H1 (cell line): ENCODE measurements around the gene ZNF385B. TPM values are rescaled to one million over a fixed set of nuclear protein-coding genes. Genes with fewer than 3 reads are reported as not detected.

Source experiments
- CTCF ChIA-PET: fragments of 300-600 bp; sonication (Branson Sonifier 250); formaldehyde crosslinking; loops from one replicate; lab custom pipeline; 2021; ENCODE audit not compliant: partially characterized antibody; lab: Charles Lee
- POLR2A ChIA-PET: fragments of 300-600 bp; sonication (Branson Sonifier 250); formaldehyde crosslinking; loops from one replicate; lab custom pipeline; 2021; ENCODE audit warnings: inconsistent platforms; ENCODE audit not compliant: partially characterized antibody; lab: Charles Lee
- DNase-seq, 2 experiments: peaks; one replicate each; pipeline versions ENCODE4 v3.0.0 to v3.0.0-alpha.2; 2010 to 2022; ENCODE audit warnings: low spot score in 2 of 2, low read depth in 1 of 2, mixed read lengths in 1 of 2
- FAIRE-seq: peaks from 2 replicates; lab custom pipeline; 2011; peaks lifted over from hg19 to GRCh38; lab: Jason Lieb, UNC
- H2AFZ ChIP-seq: 2 replicates; pipeline ENCODE4 v1.8.1; 2012; ENCODE audit warnings: low read length, inconsistent platforms
- H2AK5ac ChIP-seq: 2 replicates; pipeline ENCODE4 v1.6.1; 2013; ENCODE audit warnings: low read depth, low read length
- H2BK120ac ChIP-seq: replicated peaks from 2 replicates; pipeline ENCODE3; 2013; ENCODE audit warnings: low read depth, low read length, inconsistent platforms
- H2BK12ac ChIP-seq: 2 replicates; pipeline ENCODE4 v1.6.1; 2013; ENCODE audit warnings: low read depth, low read length
- H2BK15ac ChIP-seq: 2 replicates; pipeline ENCODE4 v1.6.1; 2013; ENCODE audit warnings: low read length
- H2BK20ac ChIP-seq: 2 replicates; pipeline ENCODE4 v1.6.1; 2013; ENCODE audit warnings: low read length
- H2BK5ac ChIP-seq: 2 replicates; pipeline ENCODE4 v1.6.1; 2013; ENCODE audit warnings: low read depth, low read length
- H3K14ac ChIP-seq: 2 replicates; pipeline ENCODE4 v1.6.1; 2013; ENCODE audit warnings: inconsistent platforms; ENCODE audit not compliant: insufficient read length
- H3K18ac ChIP-seq: 2 replicates; pipeline ENCODE4 v1.6.1; 2013; ENCODE audit warnings: low read length; ENCODE audit errors: extremely low read depth
- H3K23ac ChIP-seq: 2 replicates; pipeline ENCODE4 v1.6.1; 2013; ENCODE audit warnings: inconsistent platforms; ENCODE audit not compliant: insufficient read length
- H3K23me2 ChIP-seq: 2 replicates; pipeline ENCODE4 v1.6.1; 2013; ENCODE audit warnings: low read depth, low read length
- H3K27ac ChIP-seq: 2 replicates; pipeline ENCODE4 v1.6.1; 2011; ENCODE audit warnings: low read depth, low read length, inconsistent platforms
- H3K27me3 ChIP-seq, 4 experiments: replicated peaks in 1 of 4; 1 replicate in 1 of 4; 2 replicates in 3 of 4; pipeline versions ENCODE4 v1.6.1 to v1.8.1; 2011 to 2013; ENCODE audit warnings: low read length in 3 of 4, mild to moderate bottlenecking in 3 of 4, inconsistent platforms in 2 of 4, mixed read lengths in 2 of 4, moderate library complexity in 1 of 4; ENCODE audit not compliant: control insufficient read depth in 3 of 4, insufficient read depth in 3 of 4; ENCODE audit errors: extremely low read depth in 1 of 4
- H3K36me3 ChIP-seq, 4 experiments: 2 replicates each; pipeline versions ENCODE4 v1.6.1 to v1.8.1; 2011 to 2013; ENCODE audit warnings: mild to moderate bottlenecking in 4 of 4, low read length in 3 of 4, moderate library complexity in 2 of 4, control low read depth in 1 of 4, inconsistent platforms in 1 of 4; ENCODE audit not compliant: insufficient read depth in 4 of 4, control insufficient read depth in 2 of 4
- H3K4ac ChIP-seq: replicated peaks from 2 replicates; pipeline ENCODE3; 2013; ENCODE audit warnings: low read length, low read depth, mixed read lengths, inconsistent platforms; ENCODE audit not compliant: insufficient read length
- H3K4me1 ChIP-seq, 4 experiments: replicated peaks in 1 of 4; 1 replicate in 1 of 4; 2 replicates in 3 of 4; pipeline versions ENCODE4 v1.6.1 to v1.8.1; 2011 to 2013; ENCODE audit warnings: low read length in 3 of 4, inconsistent platforms in 2 of 4, mixed read lengths in 1 of 4; ENCODE audit not compliant: insufficient read depth in 4 of 4, control insufficient read depth in 3 of 4
- H3K4me2 ChIP-seq, 2 experiments: 2 replicates each; pipeline versions ENCODE4 v1.6.1 to v1.8.1; 2011 to 2013; ENCODE audit warnings: low read depth in 2 of 2, low read length in 2 of 2, control low read depth in 1 of 2, inconsistent platforms in 1 of 2, mild to moderate bottlenecking in 1 of 2; ENCODE audit not compliant: insufficient read depth in 1 of 2
- H3K4me3 ChIP-seq, 4 experiments: fragments of 200-600, 300-600 bp in 1 of 4; sonication (generic), shearing (Covaris generic), sonication (Bioruptor Twin) in 1 of 4; 2 replicates each; pipeline versions ENCODE4 v1.5.1 to v1.8.1; 2011 to 2016; ENCODE audit warnings: low read length in 4 of 4, low read depth in 3 of 4, control low read depth in 2 of 4, inconsistent platforms in 2 of 4, mild to moderate bottlenecking in 2 of 4, mixed read lengths in 1 of 4, moderate library complexity in 1 of 4; ENCODE audit not compliant: insufficient read depth in 2 of 4; ENCODE audit errors: extremely low read depth in 1 of 4
- H3K56ac ChIP-seq: replicated peaks from 2 replicates; pipeline ENCODE3; 2013; ENCODE audit warnings: low read depth, mild to moderate bottlenecking, mixed read lengths, low read length, inconsistent platforms; ENCODE audit not compliant: insufficient read length
- H3K79me1 ChIP-seq: 2 replicates; pipeline ENCODE4 v1.6.1; 2013; ENCODE audit warnings: low read depth, low read length, control low read depth
- H3K79me2 ChIP-seq, 2 experiments: 2 replicates each; pipeline versions ENCODE4 v1.6.1 to v1.8.1; 2012 to 2013; ENCODE audit warnings: low read length in 2 of 2, mild to moderate bottlenecking in 2 of 2, inconsistent platforms in 1 of 2; ENCODE audit not compliant: insufficient read depth in 2 of 2, control insufficient read depth in 1 of 2
- H3K9ac ChIP-seq, 4 experiments: replicated peaks in 1 of 4; 1 replicate in 1 of 4; 2 replicates in 3 of 4; pipeline versions ENCODE4 v1.6.1 to v1.8.1; 2011 to 2013; ENCODE audit warnings: low read depth in 3 of 4, low read length in 3 of 4, control low read depth in 2 of 4, mild to moderate bottlenecking in 2 of 4, moderate library complexity in 2 of 4, inconsistent platforms in 1 of 4; ENCODE audit errors: extremely low read depth in 1 of 4
- H3K9me3 ChIP-seq, 2 experiments: 2 replicates each; pipeline versions ENCODE4 v1.6.1 to v1.8.1; 2012 to 2013; ENCODE audit warnings: mild to moderate bottlenecking in 2 of 2, moderate library complexity in 2 of 2, control low read depth in 1 of 2, inconsistent platforms in 1 of 2, low read depth in 1 of 2, low read length in 1 of 2, mixed read lengths in 1 of 2; ENCODE audit not compliant: insufficient read depth in 2 of 2
- H4K20me1 ChIP-seq, 2 experiments: replicated peaks in 1 of 2; 2 replicates each; pipeline versions ENCODE3 to v1.8.1; 2011 to 2013; ENCODE audit warnings: inconsistent platforms in 2 of 2, low read length in 2 of 2, mild to moderate bottlenecking in 1 of 2; ENCODE audit not compliant: insufficient read depth in 2 of 2, control insufficient read depth in 1 of 2
- H4K5ac ChIP-seq: 2 replicates; pipeline ENCODE4 v1.6.1; 2013; ENCODE audit warnings: low read length, low read depth, mixed read lengths, inconsistent platforms; ENCODE audit not compliant: insufficient read length
- H4K8ac ChIP-seq: 2 replicates; pipeline ENCODE4 v1.8.0; 2013; ENCODE audit warnings: mild to moderate bottlenecking, moderate library complexity, low read length, inconsistent platforms; ENCODE audit not compliant: insufficient read depth; ENCODE audit errors: extremely low read depth
- H4K91ac ChIP-seq: replicated peaks from 2 replicates; pipeline ENCODE3; 2013; ENCODE audit warnings: low read length, mixed read lengths, inconsistent platforms; ENCODE audit not compliant: insufficient read length
- CEBPB ChIP-seq: IDR thresholded peaks from 2 replicates; pipeline ENCODE4 v1.6.1; 2012; ENCODE audit warnings: low read depth, low read length
- CTBP2 ChIP-seq: IDR thresholded peaks from 2 replicates; pipeline ENCODE4 v1.7.0; 2011; ENCODE audit warnings: borderline replicate concordance, mild to moderate bottlenecking, moderate library complexity, mixed read lengths, low read length; ENCODE audit not compliant: insufficient read depth, insufficient read length
- POLR2AphosphoS5 ChIP-seq: IDR thresholded peaks from 2 replicates; pipeline ENCODE4 v1.6.1; 2011; ENCODE audit warnings: low read depth, low read length
- RBBP5 ChIP-seq: IDR thresholded peaks from 2 replicates; pipeline ENCODE4 v1.7.1; 2012; ENCODE audit warnings: low read depth, mild to moderate bottlenecking, inconsistent platforms, low read length, moderate library complexity, borderline replicate concordance
- SAP30 ChIP-seq: fragments of 300-600 bp; sonication (generic); IDR thresholded peaks from 2 replicates; pipeline ENCODE4 v1.7.1; 2012; ENCODE audit warnings: low read length, moderate library complexity, mild to moderate bottlenecking, inconsistent platforms; ENCODE audit not compliant: insufficient read depth, insufficient replicate concordance
- TBP ChIP-seq: IDR thresholded peaks from 2 replicates; pipeline ENCODE4 v1.6.1; 2011; ENCODE audit warnings: low read depth, low read length, improper control_type of control experiment
- TCF12 ChIP-seq: IDR thresholded peaks from 2 replicates; pipeline ENCODE4 v1.6.1; 2011; ENCODE audit warnings: low read depth, mild to moderate bottlenecking, low read length
- WGBS, 2 experiments: shearing (Covaris generic) in 1 of 2; methylation state at CpG; one replicate each; pipeline versions ENCODE4 v1.1.6 to v1.1.7; 2013 to 2015; ENCODE audit warnings: low lambda C conversion rate in 2 of 2, mixed read lengths in 2 of 2, inconsistent platforms in 1 of 2, low coverage in 1 of 2, missing lambda C conversion rate in 1 of 2; ENCODE audit not compliant: insufficient replicate concordance in 2 of 2, insufficient coverage in 1 of 2, insufficient read length in 1 of 2; ENCODE audit errors: extremely low coverage in 1 of 2, missing lambda C conversion rate in 1 of 2; 5-methylcytosine and 5-hydroxymethylcytosine counted together
- polyA plus RNA-seq, 7 experiments: library from polyadenylated mRNA; depleted of rRNA in 3 of 7; stranded (reverse) in 5 of 7; unstranded in 2 of 7; fragments of >200 nt in 5 of 7; fragments of 200-250 nt in 2 of 7; gene quantifications; 1 replicate in 5 of 7; 2 replicates in 1 of 7; 4 replicates in 1 of 7; pipeline versions ENCODE4 v1.2.1 to v1.2.3, GENCODE V29; 2011 to 2013; ENCODE audit warnings: missing spikeins in 2 of 7, mixed read lengths in 2 of 7
- total RNA-seq: library from RNA; stranded (reverse); fragmentation: NEBNext Ultra II Directional; extraction: Animal tissue kit (Norgen Biotek cat#: 25700); gene quantifications from 2 replicates; pipeline ENCODE4 v1.2.1, GENCODE V29; 2021

Gene ZNF385B
- total and polyA plus RNA-seq, 2 of the 8 experiments (the other 6 are each of a cell fraction or from before 2014, with no cell fraction given), result 1.1 to 3.7 TPM

DNA sequence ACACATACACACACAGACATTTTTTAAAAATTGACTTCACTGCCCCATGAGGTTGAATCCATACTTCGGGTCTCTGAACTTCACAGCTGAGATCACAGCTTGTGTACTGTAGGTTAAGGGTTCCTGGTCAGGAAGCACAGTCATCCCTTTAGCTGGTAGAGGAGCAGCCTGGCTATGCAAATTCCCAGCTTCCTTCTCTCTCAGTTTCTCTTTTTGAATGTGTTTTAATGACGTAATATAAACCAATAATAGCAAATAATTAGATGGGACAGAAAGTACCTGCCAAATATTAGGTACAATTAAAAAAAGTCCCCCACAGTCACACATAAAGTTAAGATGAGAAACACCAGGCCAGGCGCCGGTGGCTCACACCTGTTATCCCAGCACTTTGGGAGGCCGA is 178.7 kb downstream of the ZNF385B start:
- ChIA-PET POLR2A (no interaction called here), CTCF (no interaction called here)
- Histone ChIP-seq H3K18ac (no peak overlapping the region), H3K4me2 (no peak overlapping the region), H4K20me1 (no peaks in the 10 kb centered on the region), H2BK15ac (no peak overlapping the region), H3K56ac (no peak overlapping the region), H3K27me3 (no peaks in the 10 kb centered on the region), H3K79me1 (no peaks in the 10 kb centered on the region), H3K36me3 (no peaks in the 10 kb centered on the region; a peak in 1 of 8 replicates), H3K4me1 (no peaks in the 10 kb centered on the region), H3K9ac (no peak overlapping the region), H2BK12ac (no peak overlapping the region), H3K23me2 (no peaks in the 10 kb centered on the region), H3K27ac (no peak overlapping the region), H3K4ac (no peak overlapping the region), H3K79me2 (no peaks in the 10 kb centered on the region), H2BK20ac (no peak overlapping the region), H4K8ac (no peak overlapping the region), H4K5ac (no peak overlapping the region), H2BK5ac (no peak overlapping the region), H2BK120ac (no peak overlapping the region), H2AK5ac (no peak overlapping the region), H3K9me3 (no peaks in the 10 kb centered on the region), H3K14ac (no peak overlapping the region), H3K23ac (no peak overlapping the region), H3K4me3 (no peak overlapping the region), H2AFZ (no peak overlapping the region), H4K91ac (no peak overlapping the region)
- DNase-seq (no peak), FAIRE-seq (no peak)
- WGBS, 2 experiments, result 88% methylated on average over 5 of the region's 5 CpGs; no CpG with 5 or more reads in 1 of the 2 experiments
- TF ChIP-seq CTBP2 (no peak), TBP (no peak), POLR2AphosphoS5 (no peak), RBBP5 (no peak), SAP30 (no peak), CEBPB (no peak), TCF12 (no peak)
